22Rv1 (cell line): ENCODE data around the gene ING3.

Experiments
- ZFX ChIP-seq: fragments of 450-650 bp; IDR thresholded peaks from 2 replicates; pipeline ENCODE4 v1.6.1; 2017; ENCODE audit warnings: antibody characterized with exemption, borderline replicate concordance
- TF ChIP-seq, protein P1 (sequence below): fragments of 450-650 bp; IDR thresholded peaks from 2 replicates; pipeline ENCODE4 v1.5.1; 2017; ENCODE audit warnings: mild to moderate bottlenecking

DNA sequence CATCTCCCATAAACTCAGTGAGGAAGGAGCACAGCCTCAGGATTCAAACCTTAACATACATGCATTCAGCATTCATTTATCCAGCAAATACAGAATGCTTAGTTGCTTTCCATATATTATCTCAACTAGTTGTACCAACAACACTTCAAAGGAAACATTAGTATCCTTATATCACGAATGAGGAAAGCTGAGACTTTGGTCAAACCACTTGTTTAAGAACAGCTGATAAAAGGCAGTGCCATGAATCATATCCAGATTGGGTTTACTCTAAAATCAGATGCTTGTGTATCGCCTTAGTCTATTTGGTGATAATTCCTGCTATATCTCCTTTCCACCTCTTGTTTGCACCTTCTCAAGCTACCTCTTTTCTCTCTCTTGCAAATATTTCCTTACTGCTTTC, 36.1 kb downstream of the ING3 start:
- TF ChIP-seq, protein P1, sequence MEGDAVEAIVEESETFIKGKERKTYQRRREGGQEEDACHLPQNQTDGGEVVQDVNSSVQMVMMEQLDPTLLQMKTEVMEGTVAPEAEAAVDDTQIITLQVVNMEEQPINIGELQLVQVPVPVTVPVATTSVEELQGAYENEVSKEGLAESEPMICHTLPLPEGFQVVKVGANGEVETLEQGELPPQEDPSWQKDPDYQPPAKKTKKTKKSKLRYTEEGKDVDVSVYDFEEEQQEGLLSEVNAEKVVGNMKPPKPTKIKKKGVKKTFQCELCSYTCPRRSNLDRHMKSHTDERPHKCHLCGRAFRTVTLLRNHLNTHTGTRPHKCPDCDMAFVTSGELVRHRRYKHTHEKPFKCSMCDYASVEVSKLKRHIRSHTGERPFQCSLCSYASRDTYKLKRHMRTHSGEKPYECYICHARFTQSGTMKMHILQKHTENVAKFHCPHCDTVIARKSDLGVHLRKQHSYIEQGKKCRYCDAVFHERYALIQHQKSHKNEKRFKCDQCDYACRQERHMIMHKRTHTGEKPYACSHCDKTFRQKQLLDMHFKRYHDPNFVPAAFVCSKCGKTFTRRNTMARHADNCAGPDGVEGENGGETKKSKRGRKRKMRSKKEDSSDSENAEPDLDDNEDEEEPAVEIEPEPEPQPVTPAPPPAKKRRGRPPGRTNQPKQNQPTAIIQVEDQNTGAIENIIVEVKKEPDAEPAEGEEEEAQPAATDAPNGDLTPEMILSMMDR: no peak
- no peak for TF ChIP-seq ZFX
